Hepatocyte (in vitro differentiated cells): ENCODE measurements around the gene CYP2U1.

Experiments used
- CTCF ChIP-seq: fragments of 200-600 bp; sonication (generic); IDR thresholded peaks from 2 replicates; pipeline ENCODE4 v1.5.1; 2016; ENCODE audit warnings: antibody characterized with exemption, mild to moderate bottlenecking; ENCODE audit not compliant: poor library complexity
- EZH2 ChIP-seq: fragments of 200-600 bp; sonication (generic); IDR thresholded peaks from 2 replicates; pipeline ENCODE4 v1.6.1; 2016; ENCODE audit warnings: antibody characterized with exemption, mild to moderate bottlenecking, borderline replicate concordance

GRCh38 chr4:107999932-108000539 lies 68.7 kb downstream of the CYP2U1 start:
- TF ChIP-seq EZH2 (no peak), CTCF (no peak)
